ENCODE results near the gene ZNF460.

ZNF460 gene

GRCh38 chr19:57280962-57281400 is 696 bp downstream of the ZNF460 start:
- DNase-seq = peak; percentile 29

GRCh38 chr19:57282011-57282643 is 1.8 kb downstream of the ZNF460 start:
- DNase-seq = no peak

DNA sequence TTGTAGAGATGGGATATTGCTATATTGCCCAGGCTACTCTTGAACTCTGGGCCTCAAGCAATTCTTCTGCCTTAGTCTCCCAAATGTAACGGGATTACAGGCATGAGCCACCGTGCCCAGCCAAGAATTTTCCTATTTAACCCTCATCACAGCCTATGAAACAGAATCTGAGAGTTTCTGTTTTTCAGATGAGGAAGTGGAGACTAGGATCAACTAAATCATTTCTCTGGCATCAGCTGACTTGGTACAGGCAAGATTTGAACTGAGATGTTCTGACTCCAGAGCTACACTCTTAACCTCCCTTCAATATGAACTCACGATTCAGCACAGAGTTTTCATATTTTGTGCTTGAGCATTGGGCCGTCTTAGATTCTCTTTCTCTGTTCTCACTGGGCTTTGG is 8.1 kb downstream of the ZNF460 start:
- no peak for DNase-seq

GRCh38 chr19:57290970-57291369 is 10.7 kb downstream of the ZNF460 start:
- no peak for DNase-seq

- DNase-seq = no peak
Measured at GRCh38 chr19:57292547-57292946, 12.3 kb downstream of the ZNF460 start.

- DNase-seq = no peak
Measured at GRCh38 chr19:57293719-57294118, 13.4 kb downstream of the ZNF460 start.

DNA sequence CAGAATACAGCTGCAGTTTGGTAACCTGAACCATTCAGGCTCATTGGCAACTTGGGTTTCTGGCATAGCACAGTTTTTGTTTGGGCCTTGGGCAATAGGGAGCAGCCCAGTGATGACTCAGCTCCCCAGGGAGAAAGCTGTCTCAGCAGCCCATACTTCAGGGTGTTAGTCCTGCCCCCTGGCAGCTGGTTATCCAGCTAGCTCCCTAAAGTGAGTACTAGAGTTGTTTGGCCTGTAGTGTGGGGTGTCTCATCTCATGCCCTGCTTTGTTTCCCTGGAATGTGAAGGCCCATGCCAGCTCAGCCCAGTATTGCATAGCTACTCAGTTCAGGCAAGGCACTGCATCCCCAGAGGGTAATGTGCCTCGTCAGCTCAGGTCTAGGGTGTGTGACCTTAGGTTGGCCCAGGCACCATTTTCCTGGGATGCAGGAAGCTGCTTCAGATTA is 21.8 kb downstream of the ZNF460 start:
- DNase-seq = no peak

GRCh38 chr19:57302727-57303401 is 22.6 kb downstream of the ZNF460 start:
- DNase-seq = no peak

- DNase-seq = no peak
Measured at GRCh38 chr19:57305056-57305455, 24.8 kb downstream of the ZNF460 start.

DNA sequence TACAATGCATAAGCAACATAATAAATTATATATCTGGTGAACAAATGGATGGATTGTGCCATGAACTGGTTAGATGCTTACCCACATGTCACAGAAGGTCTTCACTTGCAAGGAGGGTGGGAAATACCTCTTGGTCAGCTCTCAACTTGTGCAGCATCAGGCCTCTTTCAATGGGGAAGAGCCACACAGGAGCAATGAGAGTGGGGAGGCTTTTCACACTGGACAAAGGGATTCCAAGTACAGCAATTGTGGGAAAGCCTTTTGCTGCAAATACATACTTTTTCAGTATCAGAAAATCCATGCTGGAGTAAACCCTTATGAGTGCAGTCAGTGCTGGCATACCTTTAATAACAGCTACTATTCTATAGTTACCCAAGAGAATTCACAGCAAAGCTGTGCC is 28.2 kb downstream of the ZNF460 start:
- no peak for DNase-seq

DNA sequence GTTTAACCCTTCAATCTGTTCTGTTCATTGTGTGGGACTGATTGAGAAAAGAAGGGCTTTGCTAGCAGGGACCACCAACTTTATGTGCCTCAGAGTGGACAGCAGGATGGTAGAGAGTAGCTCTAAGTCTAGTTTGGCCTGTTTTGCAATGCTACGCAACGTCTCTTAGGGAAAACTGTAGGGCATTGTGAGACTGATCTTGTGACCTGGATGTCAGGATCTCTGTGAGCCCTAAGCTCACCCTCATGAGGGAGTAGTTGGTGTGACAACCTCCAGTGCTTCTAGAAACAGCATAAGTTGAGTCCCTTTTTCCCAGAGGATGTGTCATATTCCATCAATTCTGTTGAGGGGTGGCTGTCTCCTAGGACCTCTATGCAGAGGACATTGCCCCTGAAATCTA is 30.5 kb downstream of the ZNF460 start:
- DNase-seq = no peak

- no peak for DNase-seq
Measured at GRCh38 chr19:57314146-57314545, 33.9 kb downstream of the ZNF460 start.

DNA sequence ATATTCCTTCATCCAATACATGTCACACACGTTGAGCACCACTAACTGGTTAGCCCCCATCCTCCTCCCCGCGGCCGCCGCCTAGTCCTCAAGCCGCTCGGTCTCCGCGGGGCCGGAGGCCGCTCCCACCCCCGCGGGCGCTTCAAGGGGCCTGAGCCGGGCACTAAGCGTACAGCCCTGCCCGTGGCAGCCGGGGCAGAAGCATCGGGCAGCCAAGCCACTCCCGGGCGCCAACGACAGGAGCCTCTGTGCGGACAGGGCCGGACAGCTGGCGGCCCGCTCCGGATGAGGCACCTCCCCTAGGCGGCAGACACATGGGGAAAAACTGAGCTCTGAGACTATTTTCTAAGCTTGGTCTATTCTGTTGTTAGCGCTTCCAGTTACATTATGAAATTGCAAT is 37.2 kb downstream of the ZNF460 start:
- DNase-seq = no peak

DNA sequence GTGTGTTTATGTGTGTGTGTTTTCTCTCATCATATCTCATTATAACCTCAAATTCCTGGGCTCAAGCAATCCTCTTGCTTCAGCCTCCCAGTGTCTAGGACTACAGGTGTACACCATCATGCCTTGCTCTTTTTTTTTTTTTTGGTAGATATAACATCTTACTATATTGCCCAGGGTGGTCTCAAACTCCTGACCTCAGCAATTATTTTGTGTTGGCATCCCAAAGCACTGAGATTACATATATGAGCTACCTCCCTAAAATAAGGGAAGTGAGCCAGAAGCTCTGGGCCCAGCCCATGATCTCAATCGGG is 39.5 kb downstream of the ZNF460 start:
- no peak for DNase-seq

- DNase-seq = peak; percentile 94
Measured at GRCh38 chr19:57320180-57321084, 40.1 kb downstream of the ZNF460 start, which contains the start of gene ZNF543. Gene ZNF543 (plus strand): TSS chr19:57320472. CDS start chr19:57320854, 382 bp downstream.

- DNase-seq = no peak
Measured at GRCh38 chr19:57321116-57321515, 40.8 kb downstream of the ZNF460 start.

DNA sequence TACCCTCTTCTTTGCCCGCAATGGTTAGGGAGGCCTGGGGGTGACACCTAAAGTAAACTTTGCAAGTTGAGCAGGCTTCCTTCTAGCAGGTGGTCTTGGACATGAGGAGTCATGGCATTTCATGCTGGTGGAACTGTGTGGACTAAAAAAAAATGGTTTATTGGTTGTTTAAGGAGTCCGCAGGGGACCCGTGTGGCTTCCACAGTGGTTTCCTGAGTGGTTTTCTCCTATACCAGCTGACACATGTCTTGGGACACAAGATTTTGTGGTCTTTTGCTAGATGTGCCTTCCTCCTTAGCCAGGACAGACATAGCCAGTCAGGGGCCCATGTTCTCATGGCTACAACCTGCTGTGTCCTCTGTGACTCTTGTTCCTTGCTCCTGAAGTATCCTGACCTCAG is 41.5 kb downstream of the ZNF460 start:
- DNase-seq = no peak

DNA sequence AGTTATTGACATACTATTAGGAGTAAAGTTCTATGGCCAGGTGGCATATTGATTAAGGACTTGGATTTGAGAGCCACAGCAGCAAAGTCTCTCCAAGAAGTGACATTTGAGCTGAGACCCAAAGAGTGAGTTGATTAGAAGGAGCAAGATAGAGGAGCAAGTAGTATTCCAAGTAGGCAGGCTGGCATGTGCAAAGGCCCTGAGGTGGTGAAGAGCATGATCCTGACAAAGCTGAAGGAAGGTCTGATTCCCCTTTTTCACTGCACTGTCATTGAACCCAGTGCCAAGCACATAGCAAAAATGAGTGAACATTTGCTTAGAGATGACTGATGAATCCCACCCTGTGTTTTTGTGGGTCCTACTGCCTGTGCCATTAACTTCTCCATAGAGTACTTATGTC is 44.7 kb downstream of the ZNF460 start:
- no peak for DNase-seq

GRCh38 chr19:57327993-57328392 is 47.7 kb downstream of the ZNF460 start:
- no peak for DNase-seq

GRCh38 chr19:57334191-57334590 is 53.9 kb downstream of the ZNF460 start:
- DNase-seq = no peak

- no peak for DNase-seq
Measured at GRCh38 chr19:57338877-57339276, 58.6 kb downstream of the ZNF460 start.

- no peak for DNase-seq
Measured at GRCh38 chr19:57342582-57342981, 62.3 kb downstream of the ZNF460 start.
